ENCODE measurements around the gene HSPA9.

HSPA9 gene

DNA sequence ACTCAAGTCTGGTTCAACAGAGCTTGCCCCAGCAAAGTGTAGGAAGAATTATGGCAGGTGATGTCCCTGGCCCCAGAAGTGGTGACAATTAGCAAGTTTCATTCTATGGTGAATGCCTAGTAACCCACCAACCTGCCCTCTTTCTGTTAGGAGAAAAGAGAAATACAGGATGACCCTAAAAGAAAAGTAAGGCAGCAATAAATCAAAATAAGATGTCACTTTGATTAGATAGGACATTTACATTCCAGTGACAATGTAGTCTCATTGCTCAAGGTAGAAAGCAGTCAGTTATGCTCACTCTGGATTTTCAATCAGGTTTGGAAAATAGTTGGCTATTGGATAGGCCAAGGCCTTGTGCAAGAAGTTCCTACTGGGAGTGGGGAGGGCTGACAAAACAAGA lies 5.6 kb upstream of the HSPA9 start:
- no peak for DNase-seq (ENCODE audit: low read depth)
- TF ChIP-seq, protein P1, sequence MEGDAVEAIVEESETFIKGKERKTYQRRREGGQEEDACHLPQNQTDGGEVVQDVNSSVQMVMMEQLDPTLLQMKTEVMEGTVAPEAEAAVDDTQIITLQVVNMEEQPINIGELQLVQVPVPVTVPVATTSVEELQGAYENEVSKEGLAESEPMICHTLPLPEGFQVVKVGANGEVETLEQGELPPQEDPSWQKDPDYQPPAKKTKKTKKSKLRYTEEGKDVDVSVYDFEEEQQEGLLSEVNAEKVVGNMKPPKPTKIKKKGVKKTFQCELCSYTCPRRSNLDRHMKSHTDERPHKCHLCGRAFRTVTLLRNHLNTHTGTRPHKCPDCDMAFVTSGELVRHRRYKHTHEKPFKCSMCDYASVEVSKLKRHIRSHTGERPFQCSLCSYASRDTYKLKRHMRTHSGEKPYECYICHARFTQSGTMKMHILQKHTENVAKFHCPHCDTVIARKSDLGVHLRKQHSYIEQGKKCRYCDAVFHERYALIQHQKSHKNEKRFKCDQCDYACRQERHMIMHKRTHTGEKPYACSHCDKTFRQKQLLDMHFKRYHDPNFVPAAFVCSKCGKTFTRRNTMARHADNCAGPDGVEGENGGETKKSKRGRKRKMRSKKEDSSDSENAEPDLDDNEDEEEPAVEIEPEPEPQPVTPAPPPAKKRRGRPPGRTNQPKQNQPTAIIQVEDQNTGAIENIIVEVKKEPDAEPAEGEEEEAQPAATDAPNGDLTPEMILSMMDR (IDR thresholded peaks at IDR 0.05; ENCODE audit: control insufficient read depth, insufficient read depth, low read depth, low read length, missing control alignments): no peak
- H3K4me3 ChIP-seq (ENCODE audit: control insufficient read depth, low read depth, low read length): no peak overlapping the region

DNA sequence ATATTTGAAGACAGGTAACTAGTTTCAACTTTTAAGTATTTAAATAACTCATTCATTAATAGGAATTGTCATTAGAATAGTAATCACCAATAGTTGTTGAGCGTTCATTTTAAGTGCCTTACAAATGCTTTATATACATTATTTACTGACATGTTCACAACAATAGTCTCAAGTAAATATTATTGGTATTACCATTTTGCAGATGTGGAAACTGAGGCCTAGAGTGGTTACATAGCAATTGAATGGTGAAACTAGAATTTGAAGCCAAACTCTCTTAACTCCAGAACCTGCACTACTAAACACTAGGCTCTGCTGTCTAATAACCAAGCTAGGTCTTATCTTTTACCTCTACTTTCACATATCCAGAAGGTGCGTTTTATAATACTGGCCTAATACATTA lies 4.8 kb upstream of the HSPA9 start:
- no peak overlapping the region for H3K4me3 ChIP-seq (ENCODE audit: control insufficient read depth, low read depth, low read length)
- TF ChIP-seq, protein P1 (IDR thresholded peaks at IDR 0.05; ENCODE audit: control insufficient read depth, insufficient read depth, low read depth, low read length, missing control alignments): no peak
- no peak for DNase-seq (ENCODE audit: low read depth)

DNA sequence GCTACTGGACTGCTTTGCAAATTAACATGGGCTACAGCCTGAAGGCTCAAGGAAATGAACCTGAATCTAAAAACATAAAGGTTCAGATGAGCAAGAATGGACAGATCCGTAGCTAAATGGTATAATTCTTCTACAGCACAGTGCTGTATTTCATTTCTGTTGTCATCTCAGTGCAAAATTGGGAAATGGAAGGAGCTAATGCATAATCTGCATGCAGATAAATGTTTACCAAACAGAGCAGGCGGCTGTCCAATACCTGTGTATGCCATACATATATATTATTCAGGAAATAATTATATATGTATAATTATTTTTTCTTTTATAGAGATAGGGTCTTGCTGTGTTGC lies 4.3 kb upstream of the HSPA9 start:
- TF ChIP-seq, protein P1 (IDR thresholded peaks at IDR 0.05; ENCODE audit: control insufficient read depth, insufficient read depth, low read depth, low read length, missing control alignments): no peak

DNA sequence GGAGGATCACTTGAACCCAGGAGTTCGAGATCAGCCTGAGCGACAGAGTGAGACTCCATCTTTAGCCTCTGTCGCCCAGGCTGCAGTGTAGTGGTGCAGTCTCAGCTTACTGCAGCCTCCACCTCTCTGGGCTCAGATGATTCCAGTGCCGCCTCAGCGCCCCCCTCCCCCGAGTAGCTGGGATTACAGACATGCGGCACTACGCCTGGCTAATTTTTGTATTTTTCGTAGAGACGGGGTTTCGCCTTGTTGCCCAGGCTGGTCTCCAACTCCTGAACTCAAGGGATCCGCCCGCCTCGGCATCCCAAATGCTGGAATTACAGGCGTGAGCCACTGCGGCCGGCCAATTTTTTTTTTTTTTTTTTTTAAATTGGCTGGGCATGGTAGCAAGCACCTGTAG lies 2.3 kb upstream of the HSPA9 start:
- TF ChIP-seq, protein P1 (IDR thresholded peaks at IDR 0.05; ENCODE audit: control insufficient read depth, insufficient read depth, low read depth, low read length, missing control alignments): no peak

More for the DNA sequence above, 4.3 kb upstream of the HSPA9 start:
- DNase-seq (ENCODE audit: low read depth): no peak
- H3K4me3 ChIP-seq (ENCODE audit: control insufficient read depth, low read depth, low read length): no peak overlapping the region

DNA sequence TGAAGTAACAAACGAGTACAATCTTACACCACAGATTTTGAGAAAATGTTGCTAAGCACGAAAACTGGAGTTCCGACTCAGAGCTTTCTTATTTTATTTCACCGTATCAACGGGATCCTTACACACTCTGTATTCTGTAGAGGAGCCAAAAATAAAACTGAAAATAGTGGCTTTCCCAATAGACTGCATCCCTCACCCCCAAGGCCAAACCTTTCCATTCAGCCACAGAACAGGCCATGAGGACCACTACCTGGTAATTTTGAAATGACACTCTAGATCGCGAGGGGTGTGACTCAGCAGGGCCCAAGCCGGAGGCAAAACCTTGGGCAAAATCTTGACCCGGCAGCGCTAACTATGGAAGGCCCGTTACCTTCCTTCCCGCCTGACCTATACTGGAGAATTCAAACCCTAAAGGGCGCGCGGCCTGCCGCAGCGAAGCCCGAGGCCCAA lies 432 bp downstream of the HSPA9 start:
- TF ChIP-seq, protein P1 (IDR thresholded peaks at IDR 0.05; ENCODE audit: control insufficient read depth, insufficient read depth, low read depth, low read length, missing control alignments): no peak
- H3K4me3 ChIP-seq (ENCODE audit: control insufficient read depth, low read depth, low read length): peak overlapping the region; percentile 94
- no peak for DNase-seq (ENCODE audit: low read depth)

More for the DNA sequence above, 2.3 kb upstream of the HSPA9 start:
- no peak overlapping the region for H3K4me3 ChIP-seq (ENCODE audit: control insufficient read depth, low read depth, low read length)
- DNase-seq (ENCODE audit: low read depth): no peak

DNA sequence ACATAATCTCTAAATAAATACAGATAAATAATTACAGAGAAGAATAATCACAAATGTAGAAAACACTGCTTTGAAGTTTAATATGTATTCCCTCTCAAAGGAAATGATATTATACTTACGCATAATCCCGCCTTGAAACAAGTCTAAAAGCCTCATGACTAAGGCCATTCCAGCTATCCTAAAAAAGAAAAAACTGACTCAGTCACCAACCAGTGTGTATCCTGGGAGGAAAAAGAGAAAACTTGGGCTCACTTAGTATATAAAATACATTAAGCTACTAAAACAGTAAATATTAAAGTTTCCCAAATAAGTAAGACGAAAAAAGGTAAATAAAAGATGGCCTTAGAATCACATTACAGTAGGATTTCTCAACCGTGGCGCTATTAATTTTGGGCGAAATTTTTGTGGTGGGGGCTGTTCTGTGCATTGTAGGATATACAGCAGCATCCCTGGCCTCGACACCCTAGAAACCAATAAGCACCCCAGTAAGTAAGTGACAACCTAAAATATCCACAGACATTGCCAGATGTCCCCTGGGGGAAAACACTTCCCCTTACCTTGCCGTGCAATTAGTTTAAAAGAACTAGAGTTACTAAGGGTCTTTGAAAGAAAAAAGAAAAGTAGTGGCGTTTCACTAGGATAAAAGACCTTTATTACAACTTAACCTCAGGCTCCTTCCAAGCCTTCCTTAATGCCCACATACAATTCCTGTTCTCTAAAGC lies 1.1 kb downstream of the HSPA9 start:
- no peak for DNase-seq (ENCODE audit: low read depth)
- H3K4me3 ChIP-seq (ENCODE audit: control insufficient read depth, low read depth, low read length): peak overlapping the region; percentile 94
- TF ChIP-seq, protein P1 (IDR thresholded peaks at IDR 0.05; ENCODE audit: control insufficient read depth, insufficient read depth, low read depth, low read length, missing control alignments): no peak

All from AG09309 (cell line).